Activated B cell treated with CpG ODN at 0.5 μM for 24 hours (primary cell): ENCODE results near the gene MAGEC3. TPM values are rescaled to one million over a fixed set of nuclear protein-coding genes. Genes with fewer than 3 reads are reported as not detected.

Experiments used
- ATAC-seq: fragments of 200-7000 bp; cut with Tn5 transposase; one replicate; pipeline ENCODE4 v1.10.0; 2021; ENCODE audit warnings: low read depth, mild to moderate bottlenecking, moderate library complexity
- CTCF ChIA-PET: fragments of 350-600 bp; sonication (Branson Sonifier 250); formaldehyde crosslinking; loops from one replicate; lab custom pipeline; 2021; ENCODE audit warnings: antibody characterized with exemption; lab: Charles Lee
- POLR2A ChIA-PET: fragments of 350-600 bp; sonication (Branson Sonifier 250); formaldehyde crosslinking; loops from one replicate; lab custom pipeline; 2021; ENCODE audit warnings: antibody characterized with exemption; lab: Charles Lee
- DNase-seq: peaks from one replicate; pipeline ENCODE4 v3.0.0; 2022
- H3K27ac Mint-ChIP-seq: one replicate; pipeline ENCODE4 v1.8.0; 2020; ENCODE audit warnings: mixed read lengths
- H3K27me3 Mint-ChIP-seq: one replicate; pipeline ENCODE4 v1.8.0; 2021; ENCODE audit warnings: mixed read lengths
- H3K36me3 Mint-ChIP-seq: one replicate; pipeline ENCODE4 v1.8.0; 2021; ENCODE audit warnings: low read depth, mixed read lengths
- H3K4me1 Mint-ChIP-seq: one replicate; pipeline ENCODE4 v1.8.0; 2021; ENCODE audit warnings: mixed read lengths
- H3K4me3 Mint-ChIP-seq: one replicate; pipeline ENCODE4 v1.8.0; 2020; ENCODE audit warnings: mild to moderate bottlenecking, mixed read lengths
- H3K9me3 Mint-ChIP-seq: one replicate; pipeline ENCODE4 v1.8.0; 2020; ENCODE audit warnings: mixed read lengths
- CTCF ChIP-seq: fragments of 200-600 bp; IDR thresholded peaks from one replicate; pipeline ENCODE4 v1.8.0; 2022; ENCODE audit warnings: antibody characterized with exemption, mild to moderate bottlenecking
- intact Hi-C: fragments of 100-400 bp; cut with micrococcal nuclease; formaldehyde crosslinking; loops from one replicate; pipeline ENCODE4 v1.15.1; 2024
- total RNA-seq: library from RNA; stranded (reverse); gene quantifications from 2 replicates; pipeline ENCODE4 v1.2.3, GENCODE V29; 2022

The MAGEC3 gene
- total RNA-seq, 1 donor from 2014 or later = not detected

DNA sequence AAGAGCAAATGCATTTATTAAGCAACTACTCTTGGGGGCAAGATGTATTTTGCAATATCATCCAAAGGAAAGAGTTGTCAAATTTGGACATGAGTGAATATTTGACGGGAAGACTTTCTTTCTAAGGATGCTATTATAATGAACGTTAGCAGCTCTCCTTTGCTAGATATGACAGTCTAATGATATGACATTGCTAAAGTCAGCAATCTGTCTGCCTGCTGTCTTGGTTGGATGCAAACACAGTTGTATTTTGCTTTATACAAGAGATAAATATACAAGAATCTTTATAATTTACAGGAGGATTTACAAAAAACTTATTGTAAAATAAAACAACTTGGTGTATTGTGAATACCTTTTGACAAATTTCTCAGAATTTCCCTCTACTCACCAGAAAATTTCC is 103.1 kb downstream of the MAGEC3 start:
- CTCF ChIA-PET = no interaction called here
- no peak overlapping the region for H3K27ac Mint-ChIP-seq
- intact Hi-C loops = no loop called here
- TF ChIP-seq CTCF = no peak
- no peaks in the 10 kb centered on the region for H3K36me3 Mint-ChIP-seq
- H3K4me1 Mint-ChIP-seq = no peaks in the 10 kb centered on the region
- no peak for DNase-seq
- no peak for ATAC-seq
- POLR2A ChIA-PET = no interaction called here
- no peak overlapping the region for H3K4me3 Mint-ChIP-seq
- H3K9me3 Mint-ChIP-seq = no peaks in the 10 kb centered on the region
- H3K27me3 Mint-ChIP-seq = no peaks in the 10 kb centered on the region

DNA sequence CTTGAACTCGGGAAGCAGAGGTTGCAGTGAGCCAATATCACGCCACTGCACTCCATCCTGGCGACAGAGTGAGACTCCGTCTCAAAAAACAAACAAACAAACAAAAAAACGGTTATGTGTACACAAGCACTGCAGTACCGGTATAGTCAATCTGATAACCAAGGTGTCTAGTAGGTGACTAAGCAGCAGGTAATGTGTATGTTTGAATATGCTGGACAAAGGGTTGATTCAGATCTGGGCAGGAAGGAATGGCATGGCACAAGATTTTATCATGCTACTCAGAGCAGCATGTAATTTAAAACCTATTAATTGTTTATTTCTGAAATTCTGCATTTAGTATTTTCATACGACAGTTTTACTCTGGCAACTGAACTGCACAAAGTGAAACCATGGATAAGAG is 107.3 kb downstream of the MAGEC3 start:
- ChIA-PET POLR2A (no interaction called here), CTCF (no interaction called here)
- no peaks in the 10 kb centered on the region for H3K27me3 Mint-ChIP-seq
- no peak for TF ChIP-seq CTCF
- no peaks in the 10 kb centered on the region for H3K36me3 Mint-ChIP-seq
- DNase-seq (no peak), ATAC-seq (no peak)
- no peak overlapping the region for H3K4me3 Mint-ChIP-seq
- no peaks in the 10 kb centered on the region for H3K9me3 Mint-ChIP-seq
- intact Hi-C loops = no loop called here
- no peak overlapping the region for H3K27ac Mint-ChIP-seq
- no peaks in the 10 kb centered on the region for H3K4me1 Mint-ChIP-seq

DNA sequence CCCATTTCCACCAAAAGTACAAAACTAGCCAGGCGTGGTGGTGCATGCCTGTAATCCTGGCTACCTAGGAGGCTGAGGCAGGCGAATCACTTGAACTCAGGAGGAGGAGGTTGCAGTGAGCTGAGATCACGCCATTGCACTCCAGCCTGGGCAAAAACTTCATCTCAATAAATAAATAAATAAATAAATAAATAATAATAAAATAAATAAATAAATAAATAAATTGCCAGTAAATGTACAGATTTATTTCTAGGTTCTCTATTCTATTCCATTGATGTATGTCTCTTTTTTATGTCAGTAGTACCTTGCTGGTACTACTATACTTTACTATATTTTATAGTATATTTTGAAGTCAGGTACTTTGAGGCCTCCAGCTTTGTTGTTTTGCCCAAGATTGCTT is 109.2 kb downstream of the MAGEC3 start:
- ATAC-seq = no peak
- Mint-ChIP-seq H3K4me1 (no peaks in the 10 kb centered on the region), H3K9me3 (peaks cover 5% of the 10 kb centered on the region), H3K36me3 (no peaks in the 10 kb centered on the region), H3K4me3 (no peak overlapping the region), H3K27ac (no peak overlapping the region), H3K27me3 (no peaks in the 10 kb centered on the region)
- DNase-seq = no peak
- TF ChIP-seq CTCF = no peak
- POLR2A ChIA-PET = no interaction called here
- intact Hi-C loops = no loop called here
- CTCF ChIA-PET = no interaction called here

Other genes with a start within 250 kb of the MAGEC3 start
- gene SPANXA2, start 248.6 kb upstream of the MAGEC3 start, total RNA-seq = not detected in 2 replicates
- not detected in 2 replicates for gene SPANXD, start 139.6 kb upstream of the MAGEC3 start, total RNA-seq
- not detected in 2 replicates for gene MAGEC1, start 65.6 kb downstream of the MAGEC3 start, total RNA-seq